Measurements from ENCODE around the gene ERGIC3. TPM values are rescaled to one million over a fixed set of nuclear protein-coding genes. Genes with fewer than 3 reads are reported as not detected.
A peak's percentile ranks its signal among the peaks of the same experiment; 100 is the strongest.

The ERGIC3 gene
- total and polyA plus RNA-seq, 2 donors (not counting 3 experiments of a cell fraction or from before 2014, with no cell fraction given): 203 to 419 TPM

DNA sequence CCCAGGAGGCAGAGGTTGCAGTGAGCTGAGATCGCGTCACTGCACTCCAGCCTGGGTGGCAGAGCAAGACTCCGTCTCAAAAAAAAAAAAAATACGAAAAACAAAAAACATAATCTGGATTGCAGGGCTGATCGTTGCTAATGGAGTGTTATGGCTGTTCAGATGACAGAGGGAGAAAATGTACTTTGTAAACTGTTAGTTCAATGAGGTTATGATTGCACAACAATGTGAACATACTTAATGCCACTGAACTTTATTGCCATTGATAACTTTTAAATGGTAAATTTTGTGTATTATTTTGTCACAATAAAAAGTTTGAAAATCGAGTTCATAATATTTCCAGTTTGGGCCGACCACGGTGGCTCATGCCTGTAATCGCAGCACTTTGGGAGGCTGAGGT, 22.9 kb upstream of the ERGIC3 start:
- FAIRE-seq: no peak
- intact Hi-C loops (cut with micrococcal nuclease) (loop anchor here (10.0 kb wide), 2 partner anchors 96 to 176 kb away; partner anchors contain the start of genes NFS1, ROMO1 and SPAG4), dilution Hi-C loops (cut with MboI; ENCODE audit: extremely low pct_ligation_motif_present, low sequenced_read_pairs) (no loop called here)
- Histone ChIP-seq H3K4me3 (replicated peaks in 1 of 3; ENCODE audit: insufficient read depth in 1 of 3, low read depth in 1 of 3, low read length in 3 of 3) (no peak overlapping the region), H3K4me2 (ENCODE audit: insufficient read depth, low read length) (no peak overlapping the region), H2AFZ (ENCODE audit: low read depth, low read length) (no peak overlapping the region), H3K79me2 (ENCODE audit: control insufficient read depth, insufficient read depth, low read length) (no peaks in the 10 kb centered on the region), H3K9ac (replicated peaks; ENCODE audit: extremely low read depth, insufficient read depth, low read length) (no peak overlapping the region), H3K27me3 (ENCODE audit: control insufficient read depth in 2 of 2, insufficient read depth in 2 of 2, low read length in 2 of 2) (no peaks in the 10 kb centered on the region), H4K20me1 (replicated peaks; ENCODE audit: control insufficient read depth, extremely low read depth, insufficient read depth, low read length) (no peaks in the 10 kb centered on the region), H3K4me1 (ENCODE audit: control insufficient read depth, extremely low read depth, insufficient read depth, low read length) (no peaks in the 10 kb centered on the region), H3K27ac (ENCODE audit: insufficient read depth, low read depth, low read length) (no peak overlapping the region), H3K9me1 (replicated peaks; ENCODE audit: control insufficient read depth, extremely low read depth, insufficient read depth, low read length) (no peaks in the 10 kb centered on the region), H3K36me3 (ENCODE audit: control insufficient read depth in 2 of 2, extremely low read depth in 1 of 2, insufficient read depth in 2 of 2, low read length in 2 of 2) (no peaks in the 10 kb centered on the region), H3K9me3 (replicated peaks; ENCODE audit: control insufficient read depth, insufficient read depth, low read length) (no peaks in the 10 kb centered on the region)
- POLR2A ChIA-PET: interaction anchor here (0.7 kb wide), 1 partner anchor 439 kb away, joined by 3 read pairs; no protein-coding TSS in a partner anchor
- CTCF ChIA-PET: no interaction called here
- BruUV-seq (replicated peaks): no TSS peak
- TF ChIP-seq POLR2AphosphoS5 (IDR thresholded peaks at IDR 0.05; ENCODE audit: insufficient read depth, low read depth, low read length): no peak
- TF ChIP-seq MYC (IDR thresholded peaks at IDR 0.05; ENCODE audit: low read depth, low read length): no peak
- no peak for TF ChIP-seq GATA2 (IDR thresholded peaks at IDR 0.05; ENCODE audit: insufficient read depth, insufficient read length, low read depth, low read length)
- TF ChIP-seq POLR2A (IDR thresholded peaks at IDR 0.05; ENCODE audit: low read depth, low read length): no peak
- TF ChIP-seq CTCF (IDR thresholded peaks at IDR 0.05; ENCODE audit: extremely low read depth in 1 of 2, insufficient read depth in 1 of 2, low read depth in 1 of 2, low read length in 2 of 2): no peak
- DNase-seq (ENCODE audit: low read depth, low spot score): no peak

- no peaks in the 10 kb centered on the region for H3K36me3 ChIP-seq (ENCODE audit: control insufficient read depth in 2 of 2, extremely low read depth in 1 of 2, insufficient read depth in 2 of 2, low read length in 2 of 2)
- ChIA-PET CTCF (no interaction called here), POLR2A (no interaction called here)
- BruUV-seq (replicated peaks): no TSS peak
- H3K27me3 ChIP-seq (ENCODE audit: control insufficient read depth in 2 of 2, insufficient read depth in 2 of 2, low read length in 2 of 2): no peaks in the 10 kb centered on the region
- dilution Hi-C loops (cut with MboI; ENCODE audit: extremely low pct_ligation_motif_present, low sequenced_read_pairs) (no loop called here), intact Hi-C loops (cut with micrococcal nuclease) (no loop called here)
- H3K9me1 ChIP-seq (replicated peaks; ENCODE audit: control insufficient read depth, extremely low read depth, insufficient read depth, low read length): no peaks in the 10 kb centered on the region
- H3K9ac ChIP-seq (replicated peaks; ENCODE audit: extremely low read depth, insufficient read depth, low read length): no peak overlapping the region
- H3K4me3 ChIP-seq (replicated peaks in 1 of 3; ENCODE audit: insufficient read depth in 1 of 3, low read depth in 1 of 3, low read length in 3 of 3): no peak overlapping the region
- FAIRE-seq: peak; percentile 28
- no peak overlapping the region for H2AFZ ChIP-seq (ENCODE audit: low read depth, low read length)
- H3K4me2 ChIP-seq (ENCODE audit: insufficient read depth, low read length): no peak overlapping the region
- no peak for DNase-seq (ENCODE audit: low read depth, low spot score)
- no peak overlapping the region for H3K27ac ChIP-seq (ENCODE audit: insufficient read depth, low read depth, low read length)
- peak; percentile 44 to 57 for TF ChIP-seq CTCF (IDR thresholded peaks at IDR 0.05; ENCODE audit: extremely low read depth in 1 of 2, insufficient read depth in 1 of 2, low read depth in 1 of 2, low read length in 2 of 2)
- TF ChIP-seq POLR2AphosphoS5 (IDR thresholded peaks at IDR 0.05; ENCODE audit: insufficient read depth, low read depth, low read length): no peak
- no peaks in the 10 kb centered on the region for H3K79me2 ChIP-seq (ENCODE audit: control insufficient read depth, insufficient read depth, low read length)
- no peaks in the 10 kb centered on the region for H4K20me1 ChIP-seq (replicated peaks; ENCODE audit: control insufficient read depth, extremely low read depth, insufficient read depth, low read length)
- H3K9me3 ChIP-seq (replicated peaks; ENCODE audit: control insufficient read depth, insufficient read depth, low read length): no peaks in the 10 kb centered on the region
- H3K4me1 ChIP-seq (ENCODE audit: control insufficient read depth, extremely low read depth, insufficient read depth, low read length): no peaks in the 10 kb centered on the region
Observed at GRCh38 chr20:35523298-35523888, 18.5 kb upstream of the ERGIC3 start.
